Activated CD4-positive, alpha-beta T cell treated with anti-CD3 and anti-CD28 coated beads, Interleukin-2, amount 10 ng/mL, durations not matched to agents 7 days and 5 days (primary cell): ENCODE data around the gene SMIM35. TPM values are rescaled to one million over a fixed set of nuclear protein-coding genes. Genes with fewer than 3 reads are reported as not detected.

ENCODE experiments used
- CTCF ChIA-PET: fragments of 350-600 bp; sonication (Branson Sonifier 250); formaldehyde crosslinking; loops from one replicate; lab custom pipeline; 2021; ENCODE audit warnings: antibody characterized with exemption; lab: Charles Lee
- POLR2A ChIA-PET: fragments of 350-600 bp; sonication (Branson Sonifier 250); formaldehyde crosslinking; loops from one replicate; lab custom pipeline; 2021; ENCODE audit warnings: antibody characterized with exemption; lab: Charles Lee
- DNase-seq: peaks from one replicate; pipeline ENCODE4 v3.0.0-alpha.2; 2020
- H3K27ac Mint-ChIP-seq: one replicate; pipeline ENCODE4 v1.8.0; 2021; ENCODE audit warnings: mild to moderate bottlenecking, moderate library complexity, mixed read lengths
- H3K27me3 Mint-ChIP-seq: one replicate; pipeline ENCODE4 v1.8.0; 2021; ENCODE audit warnings: mixed read lengths
- H3K36me3 Mint-ChIP-seq: one replicate; pipeline ENCODE4 v1.8.0; 2021; ENCODE audit warnings: low read depth, mixed read lengths
- H3K4me1 Mint-ChIP-seq: one replicate; pipeline ENCODE4 v1.8.0; 2021; ENCODE audit warnings: mixed read lengths
- H3K4me3 Mint-ChIP-seq: one replicate; pipeline ENCODE4 v1.8.0; 2021; ENCODE audit warnings: mild to moderate bottlenecking, moderate library complexity, mixed read lengths
- H3K9me3 Mint-ChIP-seq: one replicate; pipeline ENCODE4 v1.8.0; 2021; ENCODE audit warnings: mixed read lengths
- total RNA-seq, 2 experiments: library from RNA; stranded (reverse); gene quantifications; one replicate each; pipeline ENCODE4 v1.2.3, GENCODE V29; 2021

Gene SMIM35
- total RNA-seq, 2 experiments from 2014 or later = 0.27 TPM

DNA sequence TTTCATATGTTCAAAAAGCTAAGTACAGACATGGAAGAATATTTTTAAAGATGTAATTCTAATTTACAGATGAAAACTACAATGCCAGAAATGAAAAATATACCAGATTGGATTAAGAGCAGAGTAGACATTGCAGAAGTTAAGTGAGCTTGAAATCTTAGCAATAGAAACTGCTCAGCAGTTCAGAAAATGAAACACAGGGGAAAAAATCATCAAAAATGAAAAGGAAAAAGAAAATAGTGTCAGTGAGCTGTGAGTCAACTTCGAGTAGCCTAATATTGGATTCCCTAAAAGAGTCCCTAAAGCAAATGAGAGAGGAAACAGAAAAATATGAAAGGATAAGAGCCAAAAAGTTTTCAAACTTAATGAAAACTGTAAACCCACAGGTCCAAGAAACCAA is 126.4 kb downstream of the SMIM35 start:
- CTCF ChIA-PET = interaction anchor here (0.8 to 3.6 kb wide), 8 partner anchors 9 to 93 kb away, joined by 3 to 14 read pairs (median 8); no protein-coding TSS in a partner anchor
- Mint-ChIP-seq H3K4me1 (peaks cover 43% of the 10 kb centered on the region), H3K36me3 (peaks cover 54% of the 10 kb centered on the region), H3K4me3 (no peak overlapping the region), H3K9me3 (peaks cover 44% of the 10 kb centered on the region), H3K27ac (peak overlapping the region; percentile 80), H3K27me3 (no peaks in the 10 kb centered on the region)
- DNase-seq = no peak
- POLR2A ChIA-PET = no interaction called here

DNA sequence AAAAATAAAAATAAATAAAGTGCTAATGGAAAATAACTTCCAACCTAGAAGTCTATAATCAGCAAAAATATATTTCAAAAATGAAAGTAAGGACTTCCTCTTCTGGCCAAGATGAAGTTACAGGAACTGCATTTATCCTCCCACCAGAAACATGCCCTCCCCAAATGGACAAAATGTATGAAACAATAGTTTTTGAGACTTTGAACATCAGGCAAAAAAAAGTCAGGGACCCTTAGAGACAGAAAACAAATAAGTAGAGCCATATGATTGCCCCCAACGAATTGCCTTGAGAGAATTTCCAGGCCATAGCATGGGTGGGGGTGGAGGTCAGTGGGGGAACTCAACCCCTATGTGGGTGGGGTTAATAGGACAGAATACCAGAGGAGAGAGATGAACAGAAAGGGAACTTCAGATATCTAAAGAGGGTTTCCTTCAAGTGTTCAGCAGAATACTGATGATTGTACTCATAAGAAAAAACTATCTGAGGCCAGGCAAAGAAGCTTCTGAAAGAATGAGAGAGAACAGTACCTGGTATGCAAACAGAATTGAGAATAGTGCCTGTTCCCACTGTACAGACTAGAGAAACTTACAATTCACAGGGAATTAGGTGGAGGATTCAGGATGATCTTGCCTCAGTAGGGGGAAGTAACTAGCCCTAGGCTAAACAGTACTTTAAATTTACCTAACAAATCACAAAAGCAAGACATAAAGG is 127.2 kb downstream of the SMIM35 start:
- CTCF ChIA-PET = interaction anchor here (0.8 to 3.6 kb wide), 6 partner anchors 9 to 93 kb away, joined by 3 to 14 read pairs (median 11); no protein-coding TSS in a partner anchor
- peaks cover 43% of the 10 kb centered on the region for H3K4me1 Mint-ChIP-seq
- H3K27ac Mint-ChIP-seq = peak overlapping the region; percentile 80
- H3K27me3 Mint-ChIP-seq = no peaks in the 10 kb centered on the region
- peaks cover 54% of the 10 kb centered on the region for H3K36me3 Mint-ChIP-seq
- POLR2A ChIA-PET = no interaction called here
- no peak for DNase-seq
- H3K4me3 Mint-ChIP-seq = no peak overlapping the region
- H3K9me3 Mint-ChIP-seq = peaks cover 44% of the 10 kb centered on the region

DNA sequence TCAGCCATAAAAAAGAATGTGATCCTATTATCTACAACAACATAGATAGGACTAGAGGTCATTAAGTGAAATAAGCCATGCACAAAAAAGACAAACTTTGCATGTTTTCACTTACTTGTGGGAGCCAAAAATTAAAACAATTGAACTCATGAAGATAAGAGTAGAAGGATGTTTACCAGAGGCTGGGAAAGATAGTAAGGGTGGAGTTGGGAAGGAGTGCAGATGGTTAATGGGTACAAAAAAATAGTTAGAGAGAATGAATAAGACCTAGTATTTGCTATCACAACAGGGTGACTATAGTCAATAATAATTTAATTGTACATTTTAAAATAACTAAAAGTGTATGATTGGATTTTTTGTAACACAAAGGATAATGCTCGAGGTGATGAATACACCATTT is 127.8 kb downstream of the SMIM35 start:
- peaks cover 48% of the 10 kb centered on the region for H3K4me1 Mint-ChIP-seq
- H3K36me3 Mint-ChIP-seq = peaks cover 56% of the 10 kb centered on the region
- no peaks in the 10 kb centered on the region for H3K27me3 Mint-ChIP-seq
- no peak for DNase-seq
- no peak overlapping the region for H3K4me3 Mint-ChIP-seq
- H3K9me3 Mint-ChIP-seq = peaks cover 44% of the 10 kb centered on the region
- ChIA-PET CTCF (no interaction called here), POLR2A (no interaction called here)
- no peak overlapping the region for H3K27ac Mint-ChIP-seq

Other genes starting within 250 kb of the SMIM35 start
- not detected for gene FXYD6, start 210.3 kb downstream of the SMIM35 start, total RNA-seq
- 1 to 10 TPM; 1.4 to 1.5 TPM for gene TMPRSS13, start 157.6 kb downstream of the SMIM35 start, total RNA-seq
- 100 to 1,000 TPM; 161 to 187 TPM for gene IL10RA, start 100.6 kb downstream of the SMIM35 start, total RNA-seq
- not detected for gene TMPRSS4, start 9.9 kb downstream of the SMIM35 start, total RNA-seq
- under 1 TPM in 1 of 2 experiments, not detected in 1; 0.10 TPM for gene SCN4B, start 65.9 kb upstream of the SMIM35 start, total RNA-seq
- not detected for gene SCN2B, start 89.7 kb upstream of the SMIM35 start, total RNA-seq
- gene JAML, start 138.0 kb upstream of the SMIM35 start, total RNA-seq = 100 to 1,000 TPM; 117 to 122 TPM
- gene MPZL3, start 165.4 kb upstream of the SMIM35 start, total RNA-seq = 10 to 100 TPM; 21.2 to 22.0 TPM
- 1 to 10 TPM; 5.5 to 6.0 TPM for gene MPZL2, start 177.3 kb upstream of the SMIM35 start, total RNA-seq
- gene CD3E, start 217.8 kb upstream of the SMIM35 start, total RNA-seq = 100 to 1,000 TPM; 680 to 841 TPM